ENCODE data around the gene DCDC2.
"Not testable (repeated sequence)": the region's sequence is repeated elsewhere in the genome, so short reads cannot be mapped to it uniquely, and the experiment has no call there.

DCDC2 gene

DNA sequence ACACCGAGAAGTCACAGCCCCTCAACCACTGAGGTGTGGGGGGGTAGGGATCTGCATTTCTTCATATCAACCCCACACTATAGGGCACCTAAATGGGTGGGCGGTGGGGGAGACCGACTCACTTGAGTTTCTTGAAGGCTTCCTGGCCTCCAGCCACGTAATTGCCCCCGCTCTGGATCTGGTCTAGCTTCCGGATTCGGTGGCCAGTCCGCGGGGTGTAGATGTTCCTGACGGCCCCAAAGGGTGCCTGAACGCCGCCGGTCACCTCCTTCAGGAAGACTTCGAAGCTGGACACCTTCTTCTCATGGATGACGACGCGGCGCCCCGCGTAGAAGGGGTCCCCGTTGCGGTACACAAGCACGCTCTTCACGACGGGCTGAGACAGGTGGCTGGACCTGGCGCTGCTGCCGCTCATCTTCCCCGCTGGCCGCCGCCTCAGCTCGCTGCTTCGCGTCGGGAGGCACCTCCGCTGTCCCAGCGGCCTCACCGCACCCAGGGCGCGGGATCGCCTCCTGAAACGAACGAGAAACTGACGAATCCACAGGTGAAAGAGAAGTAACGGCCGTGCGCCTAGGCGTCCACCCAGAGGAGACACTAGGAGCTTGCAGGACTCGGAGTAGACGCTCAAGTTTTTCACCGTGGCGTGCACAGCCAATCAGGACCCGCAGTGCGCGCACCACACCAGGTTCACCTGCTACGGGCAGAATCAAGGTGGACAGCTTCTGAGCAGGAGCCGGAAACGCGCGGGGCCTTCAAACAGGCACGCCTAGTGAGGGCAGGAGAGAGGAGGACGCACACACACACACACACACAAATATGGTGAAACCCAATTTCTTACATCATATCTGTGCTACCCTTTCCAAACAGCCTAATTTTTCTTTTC lies at the start of gene DCDC2:
DCDC2 (minus strand) TSS at position 724 of the 883 bp plus-strand sequence; CDS start at position 415, 309 bp downstream.
- no peak for DNase-seq

DNA sequence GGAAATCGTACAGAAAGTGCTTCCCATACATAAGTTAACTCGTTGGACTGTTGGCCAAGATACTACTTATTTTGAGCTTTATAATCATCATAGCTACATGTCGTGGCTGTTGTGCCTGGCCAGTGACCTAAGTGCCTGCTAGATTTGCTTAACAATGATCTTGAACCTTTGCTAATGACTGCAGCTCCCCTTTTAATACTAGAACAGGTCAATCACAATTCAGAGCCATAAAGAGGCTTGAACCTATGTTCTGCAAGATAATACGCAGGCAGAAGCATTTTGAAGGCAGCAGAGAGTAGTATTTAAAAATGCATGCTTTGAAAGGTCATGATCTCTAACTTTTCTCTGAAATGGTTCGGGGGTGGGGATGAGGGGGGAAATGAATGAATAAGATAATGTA lies 47.4 kb upstream of the DCDC2 start:
- no peak for DNase-seq

GRCh38 chr6:24403501-24403824 lies 45.6 kb upstream of the DCDC2 start:
- peak; percentile 16 for DNase-seq

GRCh38 chr6:24402697-24403500 lies 45.0 kb upstream of the DCDC2 start, which contains the start of gene MRS2:
MRS2 (plus strand) TSS chr6:24402936; CDS start chr6:24403047, 111 bp downstream.
- DNase-seq = peak; percentile 82

DNA sequence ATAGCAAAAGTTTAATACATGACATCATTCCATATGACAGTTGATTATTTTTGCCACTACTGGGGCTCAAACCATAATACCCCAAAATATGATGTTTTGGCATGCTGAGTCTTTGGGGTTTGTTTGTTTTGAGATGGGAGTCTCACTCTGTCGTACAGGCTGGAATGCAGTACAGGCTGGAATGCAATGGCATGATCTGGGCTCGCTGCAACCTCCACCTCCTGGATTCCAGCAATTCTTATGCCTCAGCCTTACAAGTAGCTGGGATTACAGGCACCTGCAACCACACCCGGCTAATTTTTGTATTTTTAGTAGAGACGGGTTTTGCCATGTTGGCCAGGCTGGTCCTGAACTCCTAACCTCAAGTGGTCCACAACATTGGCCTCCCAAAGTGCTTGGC lies 43.6 kb upstream of the DCDC2 start:
- no peak for DNase-seq

- DNase-seq = not testable (repeated sequence)
Measured at GRCh38 chr6:24400045-24401039, 42.5 kb upstream of the DCDC2 start.

- DNase-seq = no peak
Measured at GRCh38 chr6:24397631-24398030, 39.8 kb upstream of the DCDC2 start.

DNA sequence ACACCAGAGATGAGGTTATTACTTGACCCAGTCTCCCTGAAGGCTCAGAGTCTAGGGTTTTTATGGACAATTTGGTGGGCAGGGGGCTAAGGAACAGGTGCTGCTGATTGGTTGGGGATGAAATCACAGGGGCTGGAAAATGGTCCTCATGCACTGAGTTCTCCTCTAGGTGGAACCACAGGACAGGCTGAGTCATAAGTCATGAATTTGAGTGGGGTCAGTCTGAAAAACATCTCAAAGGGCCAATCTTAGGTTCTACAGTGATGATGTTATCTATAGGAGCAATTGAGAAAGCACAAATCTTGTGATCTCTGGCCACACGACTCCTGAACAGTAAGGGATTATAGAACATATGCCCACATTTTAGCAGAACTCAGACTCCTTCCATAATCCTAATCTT lies 39.0 kb upstream of the DCDC2 start:
- DNase-seq = no peak

GRCh38 chr6:24394780-24395437 lies 37.0 kb upstream of the DCDC2 start:
- no peak for DNase-seq

DNA sequence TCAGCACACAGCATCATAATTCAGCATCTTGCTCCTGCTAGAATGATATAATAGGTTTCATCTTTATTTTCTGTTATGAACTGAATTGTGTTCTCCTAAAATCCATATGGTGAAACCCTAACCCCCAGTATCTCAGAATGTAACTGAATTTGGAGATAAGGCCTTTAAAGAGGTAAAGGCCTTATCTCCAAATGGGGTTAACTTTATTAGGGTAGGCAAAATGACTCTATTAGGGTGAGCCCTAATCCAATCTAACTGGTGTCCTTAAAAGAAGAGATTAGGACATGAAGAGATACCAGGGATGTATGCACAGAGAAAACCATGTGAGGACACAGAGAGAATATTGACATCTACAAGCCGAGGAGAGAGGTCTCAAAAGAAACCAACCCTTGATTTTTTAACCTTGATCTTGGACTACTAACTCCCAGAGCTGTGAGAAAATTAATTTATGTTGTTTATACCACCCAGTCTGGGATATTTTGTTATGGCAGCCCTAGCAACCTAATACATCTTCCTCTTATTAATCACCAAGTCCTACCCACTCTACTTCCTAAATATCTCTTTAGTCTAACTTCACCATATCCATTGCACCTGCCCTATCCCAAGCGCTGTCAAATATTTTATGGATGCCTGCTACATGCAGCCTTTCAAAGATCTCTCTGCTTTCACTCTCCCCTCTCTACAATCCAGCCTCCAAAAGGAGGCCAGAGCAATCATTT lies 36.4 kb upstream of the DCDC2 start:
- DNase-seq = no peak

GRCh38 chr6:24391756-24392405 lies 34.0 kb upstream of the DCDC2 start:
- no peak for DNase-seq

- no peak for DNase-seq
Measured at GRCh38 chr6:24391208-24391607, 33.3 kb upstream of the DCDC2 start.

DNA sequence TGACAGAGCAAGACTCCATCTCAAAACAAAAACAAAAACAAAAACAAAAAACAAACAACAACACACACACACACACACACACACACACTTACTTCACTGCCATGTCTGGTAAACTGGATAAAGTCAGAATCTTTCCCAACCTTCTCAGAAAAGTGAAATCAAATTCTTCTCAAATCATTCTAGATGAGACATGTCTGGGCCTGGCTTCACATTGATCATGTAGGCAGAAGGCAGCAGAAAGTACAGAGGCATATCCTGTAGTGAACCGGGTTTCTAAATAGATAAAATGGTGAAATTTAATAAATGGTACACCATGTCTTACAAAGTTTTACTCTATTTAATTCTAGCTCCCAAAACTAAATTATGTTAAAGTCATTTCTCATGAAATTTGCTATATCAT lies 30.0 kb upstream of the DCDC2 start:
- no peak for DNase-seq

DNA sequence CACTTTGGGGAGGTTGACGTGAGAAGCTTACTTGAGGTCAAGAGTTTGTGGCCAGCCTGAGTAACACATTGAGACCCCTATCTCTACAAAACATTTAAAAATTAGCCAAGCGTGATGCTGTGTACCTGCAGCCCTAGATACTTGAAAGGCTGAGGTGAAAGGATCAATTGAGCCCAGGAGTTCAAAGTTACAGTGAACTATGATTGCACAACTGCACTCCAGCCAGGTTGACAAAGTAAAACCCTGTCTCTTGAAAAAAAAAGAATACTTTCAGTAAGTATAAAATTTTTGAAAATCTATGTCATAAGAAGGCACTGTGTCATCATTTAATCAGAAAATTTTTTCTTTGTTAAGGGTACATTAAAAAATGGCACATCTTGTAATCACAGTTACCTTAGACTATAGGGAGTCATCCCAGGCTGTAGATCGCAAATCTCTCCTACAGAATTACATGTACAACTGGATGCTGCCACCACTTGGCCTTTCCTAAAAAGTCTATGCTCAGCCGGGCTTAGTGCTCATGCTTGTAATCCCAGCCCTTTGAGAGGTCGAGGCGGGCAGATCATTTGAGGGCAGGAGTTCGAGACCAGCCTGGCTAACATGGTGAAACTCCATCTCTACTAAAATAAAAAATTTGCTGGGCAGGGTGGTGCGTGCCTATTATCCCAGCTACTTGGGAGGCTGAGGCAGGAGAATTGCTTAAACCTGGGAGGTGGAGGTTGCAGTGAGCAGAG lies 27.8 kb upstream of the DCDC2 start:
- DNase-seq = no peak

DNA sequence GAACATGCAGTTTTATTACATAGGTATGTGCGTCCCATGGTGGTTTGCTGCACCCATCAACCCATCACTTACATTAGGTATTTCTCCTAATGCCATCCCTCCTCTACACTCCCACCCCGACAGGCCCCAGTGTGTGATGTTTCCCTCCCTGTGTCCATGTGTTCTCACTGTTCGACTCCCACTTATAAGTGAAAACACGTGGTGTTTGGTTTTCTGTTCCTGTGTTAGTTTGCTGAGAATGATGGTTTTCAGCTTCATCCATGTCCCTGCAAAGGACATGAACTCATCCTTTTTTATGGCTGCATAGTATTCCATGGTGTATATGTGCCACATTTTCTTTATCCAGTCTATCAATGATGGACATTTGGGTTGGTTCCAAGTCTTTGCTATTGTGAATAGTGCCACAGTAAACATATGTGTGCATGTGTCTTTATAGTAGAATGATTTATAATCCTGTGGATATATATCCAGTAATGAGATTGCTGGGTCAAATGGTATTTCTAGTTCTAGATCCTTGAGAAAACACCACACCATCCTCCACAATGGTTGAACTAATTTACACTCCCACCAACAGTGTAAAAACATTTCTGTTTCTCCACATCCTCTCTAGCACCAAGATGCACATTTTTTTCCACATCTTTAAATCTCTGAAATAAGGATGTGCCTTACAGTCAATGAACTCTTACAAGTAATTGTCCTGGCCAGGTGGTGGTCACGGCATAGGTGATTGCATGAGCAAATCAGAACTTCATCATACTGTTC lies 26.7 kb upstream of the DCDC2 start:
- not testable (repeated sequence) for DNase-seq

DNA sequence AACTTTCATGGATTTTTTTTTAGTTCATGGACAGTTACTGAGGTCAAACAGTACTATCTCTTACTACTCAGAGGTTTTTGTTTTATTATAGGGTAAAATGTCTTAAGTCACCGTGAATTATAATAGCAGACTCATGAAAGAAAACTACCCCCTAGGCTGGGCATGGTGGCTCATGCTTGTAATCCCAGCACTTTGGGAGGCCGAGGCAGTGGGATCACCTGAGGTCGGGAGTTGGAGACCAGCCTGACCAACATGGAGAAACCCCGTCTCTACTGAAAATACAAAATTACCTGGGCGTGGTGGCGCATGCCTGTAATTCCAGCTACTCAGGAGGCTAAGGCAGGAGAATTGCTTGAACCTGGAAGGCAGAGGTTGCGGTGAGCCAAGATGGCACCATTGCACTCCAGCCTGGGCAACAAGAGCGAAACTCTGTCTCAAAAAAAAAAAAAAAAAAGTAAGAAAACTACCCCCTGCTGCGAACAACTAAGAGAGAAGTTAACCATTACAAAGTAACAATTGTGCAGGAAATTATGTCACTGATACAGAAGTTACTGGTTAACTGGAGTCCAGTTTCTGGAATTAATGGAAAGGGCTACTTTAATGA lies 25.1 kb upstream of the DCDC2 start:
- DNase-seq = not testable (repeated sequence)

- DNase-seq = no peak
Measured at GRCh38 chr6:24382220-24382540, 24.3 kb upstream of the DCDC2 start.

GRCh38 chr6:24381476-24382219 lies 23.8 kb upstream of the DCDC2 start:
- no peak for DNase-seq
